Left ventricle myocardium inferior (tissue), 1 donor: ENCODE data around the gene GAS7. TPM values are rescaled to one million over a fixed set of nuclear protein-coding genes. Genes with fewer than 3 reads are reported as not detected.

Experiments
- DNase-seq: peaks from one replicate; pipeline ENCODE4 v3.0.0-alpha.2; 2020
- H3K27ac ChIP-seq: fragments of 200-600 bp; replicated peaks from 2 replicates; pipeline ENCODE4 v1.8.0; 2021
- H3K27me3 ChIP-seq: fragments of 200-600 bp; 2 replicates; pipeline ENCODE4 v1.8.0; 2021; ENCODE audit warnings: low read depth
- H3K36me3 ChIP-seq: fragments of 200-600 bp; 2 replicates; pipeline ENCODE4 v1.8.0; 2021
- H3K4me1 ChIP-seq: fragments of 200-600 bp; 2 replicates; pipeline ENCODE4 v1.8.0; 2021
- H3K4me3 ChIP-seq: fragments of 200-600 bp; 2 replicates; pipeline ENCODE4 v1.8.0; 2021; ENCODE audit warnings: mild to moderate bottlenecking, moderate library complexity
- H3K9me3 ChIP-seq: fragments of 200-600 bp; replicated peaks from 2 replicates; pipeline ENCODE4 v1.8.0; 2021
- intact Hi-C: fragments of 100-400 bp; cut with micrococcal nuclease; formaldehyde crosslinking; loops from one replicate; pipeline ENCODE4 v1.11.0; 2022
- total RNA-seq: library from RNA; stranded (reverse); fragmentation: NEBNext Ultra II Directional; extraction: Animal tissue kit (Norgen Biotek cat#: 25700); gene quantifications from one replicate; pipeline ENCODE4 v1.2.1, GENCODE V29; 2021
- TF ChIP-seq, protein P1 (sequence below): fragments of 200-600 bp; IDR thresholded peaks from 2 replicates; pipeline ENCODE4 v1.8.0; 2021; ENCODE audit warnings: antibody characterized with exemption, mild to moderate bottlenecking, borderline replicate concordance
- donor health status: DM: no; HTN: yes; CAD: no; lungs with severe emphysema.

Gene GAS7
- total RNA-seq, 1 donor from 2014 or later = 87.6 TPM

DNA sequence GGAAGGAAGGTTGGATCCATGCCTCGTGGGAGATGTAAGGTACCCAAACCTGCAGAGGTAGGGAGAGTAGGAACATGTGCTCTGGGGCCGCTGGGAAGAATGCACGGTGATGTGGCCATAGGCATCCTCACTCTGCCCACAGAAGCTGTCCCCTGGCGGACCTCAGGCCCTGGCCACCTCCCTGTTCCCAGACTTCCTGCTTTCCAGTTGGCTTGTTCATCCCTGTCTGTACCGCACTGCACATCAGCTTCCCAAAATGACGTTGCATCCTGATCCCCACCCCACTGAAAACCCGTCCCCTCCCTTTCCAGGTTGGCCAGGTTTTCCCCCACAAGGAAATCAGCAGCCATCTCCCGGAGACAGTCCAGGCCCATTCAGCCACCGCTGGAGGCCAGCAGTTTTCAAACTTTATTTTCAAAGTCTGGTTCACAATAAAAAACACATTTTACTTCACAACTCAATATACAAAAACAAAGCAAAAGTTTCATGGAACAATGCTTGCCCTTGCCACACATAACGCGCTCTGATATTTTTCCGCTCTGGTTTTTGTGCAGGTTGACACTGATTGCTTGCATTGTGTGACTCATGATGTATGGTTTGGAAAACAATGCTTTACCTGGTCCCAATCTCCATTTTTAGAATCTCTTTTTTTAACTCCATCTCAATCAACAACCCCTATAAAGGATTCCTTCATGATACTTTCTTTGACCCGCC lies 143.0 kb downstream of the GAS7 start:
- intact Hi-C loops = no loop called here
- peaks cover 67% of the 10 kb centered on the region for H3K4me1 ChIP-seq
- H3K27me3 ChIP-seq = no peaks in the 10 kb centered on the region
- no peaks in the 10 kb centered on the region for H3K9me3 ChIP-seq
- peak overlapping the region; percentile 64 for H3K27ac ChIP-seq
- H3K36me3 ChIP-seq = no peaks in the 10 kb centered on the region
- no peak overlapping the region for H3K4me3 ChIP-seq
- TF ChIP-seq, protein P1, sequence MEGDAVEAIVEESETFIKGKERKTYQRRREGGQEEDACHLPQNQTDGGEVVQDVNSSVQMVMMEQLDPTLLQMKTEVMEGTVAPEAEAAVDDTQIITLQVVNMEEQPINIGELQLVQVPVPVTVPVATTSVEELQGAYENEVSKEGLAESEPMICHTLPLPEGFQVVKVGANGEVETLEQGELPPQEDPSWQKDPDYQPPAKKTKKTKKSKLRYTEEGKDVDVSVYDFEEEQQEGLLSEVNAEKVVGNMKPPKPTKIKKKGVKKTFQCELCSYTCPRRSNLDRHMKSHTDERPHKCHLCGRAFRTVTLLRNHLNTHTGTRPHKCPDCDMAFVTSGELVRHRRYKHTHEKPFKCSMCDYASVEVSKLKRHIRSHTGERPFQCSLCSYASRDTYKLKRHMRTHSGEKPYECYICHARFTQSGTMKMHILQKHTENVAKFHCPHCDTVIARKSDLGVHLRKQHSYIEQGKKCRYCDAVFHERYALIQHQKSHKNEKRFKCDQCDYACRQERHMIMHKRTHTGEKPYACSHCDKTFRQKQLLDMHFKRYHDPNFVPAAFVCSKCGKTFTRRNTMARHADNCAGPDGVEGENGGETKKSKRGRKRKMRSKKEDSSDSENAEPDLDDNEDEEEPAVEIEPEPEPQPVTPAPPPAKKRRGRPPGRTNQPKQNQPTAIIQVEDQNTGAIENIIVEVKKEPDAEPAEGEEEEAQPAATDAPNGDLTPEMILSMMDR = no peak
- DNase-seq = no peak

DNA sequence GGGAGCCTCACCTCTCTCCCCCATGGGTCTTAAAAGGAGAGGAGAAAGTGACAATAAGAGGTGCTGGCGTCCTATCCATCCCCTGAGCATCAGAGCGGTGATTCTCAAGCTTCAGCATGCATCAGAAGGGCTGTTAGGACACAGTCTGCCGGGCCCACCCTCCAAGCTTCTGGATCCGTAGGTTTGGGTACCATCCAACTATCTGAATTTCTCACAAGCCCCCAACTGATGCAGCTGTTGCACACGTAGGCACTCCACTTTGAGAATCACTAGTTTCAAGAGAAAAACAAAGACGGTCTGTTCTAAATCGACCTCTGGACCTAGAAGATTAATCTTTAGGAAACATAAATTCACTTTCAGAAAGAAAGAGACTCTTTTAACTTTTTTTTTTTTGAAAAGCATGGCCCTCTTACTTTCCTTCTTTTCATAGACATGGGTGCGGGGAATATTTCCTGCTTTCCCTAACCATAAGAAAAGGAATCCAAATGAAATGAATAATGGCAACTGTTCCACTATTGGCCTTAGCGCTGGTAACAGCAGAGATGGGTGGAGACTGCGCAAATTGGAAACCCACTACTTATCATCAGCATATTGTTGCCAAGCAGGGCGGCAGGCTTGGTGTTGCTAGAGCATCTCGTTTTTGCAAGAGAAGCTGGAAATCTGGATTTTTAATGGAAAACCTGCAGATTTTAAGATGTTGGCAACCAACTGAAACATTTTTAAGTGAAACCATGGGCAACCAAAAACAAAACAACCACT lies 144.4 kb downstream of the GAS7 start:
- peaks cover 58% of the 10 kb centered on the region for H3K4me1 ChIP-seq
- H3K27ac ChIP-seq = peak overlapping the region; percentile 64
- H3K9me3 ChIP-seq = no peaks in the 10 kb centered on the region
- TF ChIP-seq, protein P1 = no peak
- no peaks in the 10 kb centered on the region for H3K36me3 ChIP-seq
- H3K4me3 ChIP-seq = no peak overlapping the region
- H3K27me3 ChIP-seq = no peaks in the 10 kb centered on the region
- intact Hi-C loops = no loop called here
- no peak for DNase-seq

DNA sequence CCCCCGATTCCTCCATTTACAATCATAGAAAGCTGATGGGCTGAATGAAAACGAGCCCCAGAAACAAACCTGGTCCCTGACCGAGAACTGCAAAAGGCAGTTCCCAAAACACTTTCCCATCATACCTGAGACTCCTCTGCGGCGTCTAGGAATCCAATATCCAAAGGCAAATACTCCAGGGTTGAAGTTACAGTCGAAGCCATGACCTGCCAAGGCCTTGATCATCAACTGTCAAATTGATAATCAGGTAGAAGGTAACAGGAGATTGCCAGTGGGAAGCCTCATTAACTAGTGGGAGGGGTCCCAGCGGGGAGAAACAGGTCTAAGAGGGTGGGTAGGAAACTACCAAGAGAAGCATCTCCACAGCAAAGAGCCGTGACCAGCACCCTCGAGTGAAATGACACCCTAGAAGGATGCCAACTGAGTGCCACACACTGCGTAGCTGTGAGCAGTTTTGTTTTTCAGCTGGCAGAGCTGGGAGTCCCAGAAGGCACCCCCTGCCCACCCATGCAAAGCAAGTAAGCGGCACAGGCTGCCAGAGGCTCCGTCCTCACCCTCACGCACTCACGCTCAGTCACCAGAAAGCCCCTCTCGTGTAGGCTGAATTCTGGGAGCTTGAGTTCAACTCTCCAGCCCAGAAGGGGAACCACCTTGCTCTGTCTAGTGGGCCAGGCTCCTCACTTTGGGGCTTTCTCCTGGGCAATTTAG lies 146.1 kb downstream of the GAS7 start:
- TF ChIP-seq, protein P1 = no peak
- intact Hi-C loops = no loop called here
- Histone ChIP-seq H3K9me3 (no peaks in the 10 kb centered on the region), H3K27me3 (no peaks in the 10 kb centered on the region), H3K27ac (peak overlapping the region; percentile 64), H3K36me3 (no peaks in the 10 kb centered on the region), H3K4me3 (no peak overlapping the region), H3K4me1 (peaks cover 50% of the 10 kb centered on the region)
- DNase-seq = no peak

DNA sequence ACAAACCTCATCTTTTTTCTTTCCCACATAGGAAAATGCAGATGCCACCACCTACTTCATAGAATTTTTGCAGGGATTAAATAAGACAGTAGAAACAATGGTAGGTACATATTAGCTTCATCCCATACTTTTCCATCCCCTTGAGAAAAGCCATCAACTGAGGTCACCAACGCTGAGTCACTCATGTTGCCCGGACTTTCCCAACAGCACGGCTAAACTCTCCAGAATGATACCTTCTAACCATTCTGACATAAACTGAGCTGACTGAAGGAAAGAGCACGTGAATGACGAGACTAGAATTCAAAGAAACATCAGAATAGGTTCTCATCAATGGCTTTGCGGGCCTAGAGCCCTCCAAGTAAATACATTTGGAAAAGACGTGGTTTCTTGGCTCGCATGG lies 147.3 kb downstream of the GAS7 start:
- Histone ChIP-seq H3K9me3 (no peaks in the 10 kb centered on the region), H3K4me3 (no peak overlapping the region), H3K4me1 (peaks cover 59% of the 10 kb centered on the region), H3K27ac (peak overlapping the region; percentile 78), H3K36me3 (no peaks in the 10 kb centered on the region), H3K27me3 (no peaks in the 10 kb centered on the region)
- TF ChIP-seq, protein P1 = no peak
- intact Hi-C loops = no loop called here
- DNase-seq = no peak

DNA sequence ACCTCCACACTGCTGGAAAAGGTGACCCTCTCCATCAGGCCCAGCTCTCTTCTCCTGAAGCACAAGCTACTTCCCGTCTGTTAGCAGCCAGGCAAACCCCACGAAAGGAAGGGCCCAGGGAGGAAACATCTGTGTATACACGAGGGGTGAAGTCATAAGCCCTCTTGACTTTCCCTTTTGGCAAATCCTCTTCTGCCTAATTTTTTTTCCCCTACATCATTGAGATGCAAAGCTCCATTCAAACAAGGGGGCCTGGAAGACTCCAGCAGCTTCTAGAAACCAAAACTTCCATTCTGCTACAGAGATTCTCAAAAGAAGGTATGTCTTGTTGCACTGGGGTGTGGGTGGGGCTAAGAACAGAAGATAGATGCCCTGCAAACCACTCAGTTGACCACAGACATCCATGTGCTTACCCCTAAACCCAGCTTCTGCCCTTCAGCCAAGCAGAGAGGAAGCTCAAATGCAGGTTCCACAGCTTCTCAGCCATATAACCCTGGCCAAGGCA lies 147.8 kb downstream of the GAS7 start:
- no peak for DNase-seq

More for the DNA sequence above, 147.8 kb downstream of the GAS7 start:
- intact Hi-C loops = no loop called here
- TF ChIP-seq, protein P1 = no peak
- Histone ChIP-seq H3K36me3 (no peaks in the 10 kb centered on the region), H3K4me3 (no peak overlapping the region), H3K9me3 (no peaks in the 10 kb centered on the region), H3K4me1 (peaks cover 63% of the 10 kb centered on the region), H3K27me3 (no peaks in the 10 kb centered on the region), H3K27ac (peak overlapping the region; percentile 78)
